HG03064 (cell line): Measurements from ENCODE around the gene SLC19A1.

Experiments used
- ATAC-seq: cut with Tn5 transposase; IDR thresholded peaks from one replicate; pipeline ENCODE4 v1.9.1; 2021; ENCODE audit warnings: low read depth; ENCODE audit not compliant: unreplicated experiment

The SLC19A1 gene

GRCh38 chr21:45542242-45542666 is at the start of gene SLC19A1:
TSS of gene SLC19A1 (minus strand) at chr21:45542440. CDS start at chr21:45537959, 4,481 bp downstream.
- peak; percentile 57 for ATAC-seq

- no peak for ATAC-seq
Measured at GRCh38 chr21:45591619-45592207, 49.5 kb upstream of the SLC19A1 start.

GRCh38 chr21:45590726-45591618 is 48.7 kb upstream of the SLC19A1 start:
- ATAC-seq = no peak

- ATAC-seq = no peak
Measured at GRCh38 chr21:45590246-45590725, 48.0 kb upstream of the SLC19A1 start.

GRCh38 chr21:45589686-45590245 is 47.5 kb upstream of the SLC19A1 start:
- no peak for ATAC-seq

- no peak for ATAC-seq
Measured at GRCh38 chr21:45588871-45589491, 46.7 kb upstream of the SLC19A1 start.

- ATAC-seq = no peak
Measured at GRCh38 chr21:45588086-45588825, 46.0 kb upstream of the SLC19A1 start.

- no peak for ATAC-seq
Measured at GRCh38 chr21:45586289-45586858, 44.1 kb upstream of the SLC19A1 start.

- ATAC-seq = no peak
Measured at GRCh38 chr21:45584786-45585185, 42.5 kb upstream of the SLC19A1 start.

GRCh38 chr21:45583831-45584509 is 41.7 kb upstream of the SLC19A1 start:
- ATAC-seq = no peak

GRCh38 chr21:45582128-45582527 is 39.9 kb upstream of the SLC19A1 start:
- ATAC-seq = no peak

GRCh38 chr21:45581322-45581712 is 39.1 kb upstream of the SLC19A1 start:
- no peak for ATAC-seq

GRCh38 chr21:45580576-45581321 is 38.5 kb upstream of the SLC19A1 start:
- no peak for ATAC-seq

- no peak for ATAC-seq
Measured at GRCh38 chr21:45580181-45580575, 37.9 kb upstream of the SLC19A1 start.

GRCh38 chr21:45579383-45580180 is 37.3 kb upstream of the SLC19A1 start:
- no peak for ATAC-seq

- ATAC-seq = no peak
Measured at GRCh38 chr21:45578811-45579381, 36.7 kb upstream of the SLC19A1 start.

- no peak for ATAC-seq
Measured at GRCh38 chr21:45578176-45578801, 36.0 kb upstream of the SLC19A1 start.
